Measurements from ENCODE around the gene B3GLCT. TPM values are rescaled to one million over a fixed set of nuclear protein-coding genes. Genes with fewer than 3 reads are reported as not detected.

B3GLCT gene
- total RNA-seq, 1 donor from 2014 or later, result 12.7 TPM

DNA sequence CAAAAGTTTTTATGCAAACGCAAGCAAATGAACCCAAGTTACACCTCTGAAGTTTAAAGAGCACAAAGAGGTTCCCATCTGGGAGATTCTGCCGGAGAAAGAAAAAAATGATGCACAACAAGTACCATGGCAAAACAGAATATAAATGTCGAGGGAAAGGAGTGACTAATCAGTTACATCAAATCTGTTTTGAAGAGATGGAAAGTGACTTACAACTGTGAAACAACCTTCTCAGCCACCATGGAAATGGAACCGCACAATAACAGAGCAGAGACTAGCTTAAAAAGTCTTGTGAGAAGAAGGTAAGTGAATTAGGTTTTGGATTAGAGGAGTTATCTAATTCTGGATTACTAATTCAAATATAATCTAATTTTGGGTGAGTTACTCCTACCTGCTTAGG is 40.5 kb upstream of the B3GLCT start:
- Mint-ChIP-seq H3K36me3 (ENCODE audit: low read depth) (peaks cover 14% of the 10 kb centered on the region), H3K4me1 (ENCODE audit: low read depth) (peaks cover 45% of the 10 kb centered on the region), H3K9me3 (ENCODE audit: low read depth) (no peaks in the 10 kb centered on the region), H3K27ac (ENCODE audit: unreplicated experiment) (no peak overlapping the region), H3K27me3 (ENCODE audit: low read depth) (no peaks in the 10 kb centered on the region), H3K4me3 (ENCODE audit: unreplicated experiment) (peak overlapping the region; percentile 88)
- TF ChIP-seq, protein P1, sequence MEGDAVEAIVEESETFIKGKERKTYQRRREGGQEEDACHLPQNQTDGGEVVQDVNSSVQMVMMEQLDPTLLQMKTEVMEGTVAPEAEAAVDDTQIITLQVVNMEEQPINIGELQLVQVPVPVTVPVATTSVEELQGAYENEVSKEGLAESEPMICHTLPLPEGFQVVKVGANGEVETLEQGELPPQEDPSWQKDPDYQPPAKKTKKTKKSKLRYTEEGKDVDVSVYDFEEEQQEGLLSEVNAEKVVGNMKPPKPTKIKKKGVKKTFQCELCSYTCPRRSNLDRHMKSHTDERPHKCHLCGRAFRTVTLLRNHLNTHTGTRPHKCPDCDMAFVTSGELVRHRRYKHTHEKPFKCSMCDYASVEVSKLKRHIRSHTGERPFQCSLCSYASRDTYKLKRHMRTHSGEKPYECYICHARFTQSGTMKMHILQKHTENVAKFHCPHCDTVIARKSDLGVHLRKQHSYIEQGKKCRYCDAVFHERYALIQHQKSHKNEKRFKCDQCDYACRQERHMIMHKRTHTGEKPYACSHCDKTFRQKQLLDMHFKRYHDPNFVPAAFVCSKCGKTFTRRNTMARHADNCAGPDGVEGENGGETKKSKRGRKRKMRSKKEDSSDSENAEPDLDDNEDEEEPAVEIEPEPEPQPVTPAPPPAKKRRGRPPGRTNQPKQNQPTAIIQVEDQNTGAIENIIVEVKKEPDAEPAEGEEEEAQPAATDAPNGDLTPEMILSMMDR (IDR thresholded peaks at IDR 0.05), result no peak
- DNase-seq (ENCODE audit: low spot score), result no peak

DNA sequence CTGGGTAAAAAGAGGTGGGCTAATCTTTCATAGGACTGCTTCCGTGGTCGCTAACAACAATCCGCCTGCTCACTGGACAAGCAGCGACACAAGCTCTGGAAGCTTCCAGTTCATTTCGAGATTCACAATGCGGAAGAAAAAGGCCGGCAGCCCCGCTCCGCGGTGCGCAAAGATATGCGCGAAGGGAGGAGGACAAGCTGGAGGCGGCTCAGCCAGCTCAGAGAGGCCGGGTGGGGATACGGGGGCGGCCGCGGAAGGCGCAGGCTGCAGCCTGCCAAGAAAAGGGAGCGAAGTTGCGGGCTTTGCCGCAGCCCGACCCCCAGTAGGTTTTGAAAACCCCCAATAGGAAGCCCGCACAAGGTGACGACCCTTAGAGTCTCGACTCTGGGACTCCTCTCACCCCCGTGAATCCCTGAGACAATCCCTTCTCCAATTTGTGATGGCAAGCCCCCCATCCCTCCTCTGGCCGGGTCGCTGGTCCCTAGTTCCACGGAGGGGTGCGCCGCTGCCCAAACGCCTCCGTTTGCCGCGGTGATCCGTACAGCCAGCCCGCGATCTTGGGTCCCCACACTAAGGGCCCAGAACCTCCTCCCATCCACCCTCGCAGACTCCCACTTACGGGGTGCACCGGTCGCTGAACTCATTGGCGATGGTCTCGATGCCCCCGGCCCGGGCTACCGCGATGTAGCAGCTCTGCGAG is 38.8 kb upstream of the B3GLCT start:
- H3K9me3 Mint-ChIP-seq (ENCODE audit: low read depth), result no peaks in the 10 kb centered on the region

DNA sequence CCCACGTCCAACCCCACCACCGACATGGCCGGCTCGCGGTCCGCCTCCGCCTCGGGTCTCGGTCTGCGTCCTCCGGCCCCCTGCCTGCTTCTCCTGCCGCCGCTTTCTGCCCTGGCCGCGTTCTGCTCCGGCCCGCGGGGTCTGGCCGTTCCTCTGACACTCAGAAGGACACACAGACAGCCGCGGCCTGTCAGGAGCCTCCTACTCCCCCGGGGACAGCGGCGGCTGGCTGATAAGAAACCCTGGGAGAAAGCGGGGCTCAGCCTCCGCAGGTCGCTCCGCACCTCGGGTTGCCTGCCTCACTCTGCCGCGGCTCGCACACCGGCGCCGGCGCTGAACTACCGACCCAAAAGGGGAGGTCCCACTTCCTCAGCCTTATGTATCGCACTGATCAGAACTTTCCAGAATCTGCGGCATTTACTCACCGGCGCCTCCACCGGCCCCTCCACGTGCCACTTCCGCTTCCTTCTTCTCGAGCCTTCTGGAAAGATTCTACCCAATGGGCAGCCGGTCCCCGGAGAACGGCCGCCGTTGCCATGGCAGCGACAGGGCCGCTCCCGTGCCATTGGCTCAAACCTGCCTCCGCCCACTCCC is 38.1 kb upstream of the B3GLCT start, which contains the start of gene HSPH1:
TSS of gene HSPH1 (minus strand) at position 348 of the 594 bp plus-strand sequence. CDS start at position 26, 322 bp downstream.
- TF ChIP-seq, protein P1 (IDR thresholded peaks at IDR 0.05), result peak; percentile 59
- H3K9me3 Mint-ChIP-seq (ENCODE audit: low read depth), result no peaks in the 10 kb centered on the region
- H3K27me3 Mint-ChIP-seq (ENCODE audit: low read depth), result no peaks in the 10 kb centered on the region
- peak within 1 kb of the TSS; percentile 88 for H3K4me3 Mint-ChIP-seq (ENCODE audit: unreplicated experiment)
- peaks cover 36% of the 10 kb centered on the region for H3K4me1 Mint-ChIP-seq (ENCODE audit: low read depth)
- DNase-seq (ENCODE audit: low spot score), result peak; percentile 99
- H3K36me3 Mint-ChIP-seq (ENCODE audit: low read depth), result peaks cover 4% of the 10 kb centered on the region
- peak within 1 kb of the TSS; percentile 98 for H3K27ac Mint-ChIP-seq (ENCODE audit: unreplicated experiment)

More for the DNA sequence above, 38.8 kb upstream of the B3GLCT start:
- Mint-ChIP-seq H3K4me1 (ENCODE audit: low read depth) (peaks cover 36% of the 10 kb centered on the region), H3K36me3 (ENCODE audit: low read depth) (peaks cover 4% of the 10 kb centered on the region), H3K27ac (ENCODE audit: unreplicated experiment) (peak overlapping the region; percentile 98), H3K4me3 (ENCODE audit: unreplicated experiment) (peak overlapping the region; percentile 88), H3K27me3 (ENCODE audit: low read depth) (no peaks in the 10 kb centered on the region)
- TF ChIP-seq, protein P1 (IDR thresholded peaks at IDR 0.05), result no peak
- no peak for DNase-seq (ENCODE audit: low spot score)

- DNase-seq (ENCODE audit: low spot score), result peak; percentile 98
- peaks cover 36% of the 10 kb centered on the region for H3K4me1 Mint-ChIP-seq (ENCODE audit: low read depth)
- H3K27ac Mint-ChIP-seq (ENCODE audit: unreplicated experiment), result peak overlapping the region; percentile 98
- no peaks in the 10 kb centered on the region for H3K27me3 Mint-ChIP-seq (ENCODE audit: low read depth)
- H3K9me3 Mint-ChIP-seq (ENCODE audit: low read depth), result no peaks in the 10 kb centered on the region
- TF ChIP-seq, protein P1 (IDR thresholded peaks at IDR 0.05), result no peak
- peak overlapping the region; percentile 88 for H3K4me3 Mint-ChIP-seq (ENCODE audit: unreplicated experiment)
- H3K36me3 Mint-ChIP-seq (ENCODE audit: low read depth), result peaks cover 1% of the 10 kb centered on the region
Observed at GRCh38 chr13:31162151-31163008, 37.4 kb upstream of the B3GLCT start.

DNA sequence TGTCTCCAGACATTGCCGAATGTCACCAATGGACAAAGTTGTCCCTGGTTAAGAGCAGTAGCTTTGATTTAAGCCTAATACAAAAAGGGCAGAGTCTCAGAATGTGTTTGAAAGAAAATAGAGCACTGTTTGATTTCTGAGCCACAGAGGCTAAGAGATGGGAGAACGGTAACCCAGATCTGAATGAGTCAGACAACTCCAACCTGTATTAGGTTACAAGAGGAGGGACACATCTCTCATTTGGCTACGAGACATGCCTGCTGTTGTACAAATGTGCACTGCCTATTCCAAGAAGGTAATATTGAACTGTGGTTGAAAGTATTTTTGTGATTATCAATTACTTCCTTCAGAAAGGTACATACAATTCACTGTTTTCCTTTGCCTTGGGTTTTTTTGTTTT is 33.2 kb upstream of the B3GLCT start:
- H3K27ac Mint-ChIP-seq (ENCODE audit: unreplicated experiment), result no peak overlapping the region
- H3K4me1 Mint-ChIP-seq (ENCODE audit: low read depth), result peaks cover 12% of the 10 kb centered on the region
- no peaks in the 10 kb centered on the region for H3K27me3 Mint-ChIP-seq (ENCODE audit: low read depth)
- TF ChIP-seq, protein P1 (IDR thresholded peaks at IDR 0.05), result no peak
- DNase-seq (ENCODE audit: low spot score), result no peak
- H3K36me3 Mint-ChIP-seq (ENCODE audit: low read depth), result no peaks in the 10 kb centered on the region
- H3K4me3 Mint-ChIP-seq (ENCODE audit: unreplicated experiment), result no peak overlapping the region
- H3K9me3 Mint-ChIP-seq (ENCODE audit: low read depth), result no peaks in the 10 kb centered on the region

All from chondrocyte (in vitro differentiated cells).